ENCODE data around the gene SHH. TPM values are rescaled to one million over a fixed set of nuclear protein-coding genes. Genes with fewer than 3 reads are reported as not detected.
"Not testable (repeated sequence)": the region's sequence is repeated elsewhere in the genome, so short reads cannot be mapped to it uniquely, and the experiment has no call there.

Gene SHH
- total RNA-seq, 1 donor from 2014 or later, result 0.26 TPM

- Mint-ChIP-seq H3K4me1 (ENCODE audit: unreplicated experiment) (peaks cover 10% of the 10 kb centered on the region), H3K36me3 (ENCODE audit: low read depth, unreplicated experiment) (no peaks in the 10 kb centered on the region), H3K27ac (ENCODE audit: unreplicated experiment) (no peak overlapping the region), H3K4me3 (ENCODE audit: unreplicated experiment) (no peak overlapping the region), H3K9me3 (ENCODE audit: unreplicated experiment) (no peaks in the 10 kb centered on the region), H3K27me3 (ENCODE audit: unreplicated experiment) (peaks cover 17% of the 10 kb centered on the region)
- TF ChIP-seq CTCF (IDR thresholded peaks at IDR 0.05; ENCODE audit: unreplicated experiment), result no peak
- DNase-seq (ENCODE audit: low spot score), result no peak
These were observed 8.5 kb upstream of the SHH start for GRCh38 chr7:155820788-155821187.

- no peak for DNase-seq (ENCODE audit: low spot score)
- no peak for TF ChIP-seq CTCF (IDR thresholded peaks at IDR 0.05; ENCODE audit: unreplicated experiment)
- Mint-ChIP-seq H3K4me1 (ENCODE audit: unreplicated experiment) (peaks cover 10% of the 10 kb centered on the region), H3K27ac (ENCODE audit: unreplicated experiment) (no peak overlapping the region), H3K27me3 (ENCODE audit: unreplicated experiment) (peaks cover 23% of the 10 kb centered on the region), H3K36me3 (ENCODE audit: low read depth, unreplicated experiment) (no peaks in the 10 kb centered on the region), H3K9me3 (ENCODE audit: unreplicated experiment) (no peaks in the 10 kb centered on the region), H3K4me3 (ENCODE audit: unreplicated experiment) (no peak overlapping the region)
These were observed 8.0 kb upstream of the SHH start for GRCh38 chr7:155820246-155820645.

GRCh38 chr7:155819186-155819585 lies 6.9 kb upstream of the SHH start:
- peaks cover 5% of the 10 kb centered on the region for H3K4me1 Mint-ChIP-seq (ENCODE audit: unreplicated experiment)
- H3K9me3 Mint-ChIP-seq (ENCODE audit: unreplicated experiment), result no peaks in the 10 kb centered on the region
- peaks cover 24% of the 10 kb centered on the region for H3K27me3 Mint-ChIP-seq (ENCODE audit: unreplicated experiment)
- no peak overlapping the region for H3K4me3 Mint-ChIP-seq (ENCODE audit: unreplicated experiment)
- no peak for DNase-seq (ENCODE audit: low spot score)
- no peak for TF ChIP-seq CTCF (IDR thresholded peaks at IDR 0.05; ENCODE audit: unreplicated experiment)
- no peaks in the 10 kb centered on the region for H3K36me3 Mint-ChIP-seq (ENCODE audit: low read depth, unreplicated experiment)
- H3K27ac Mint-ChIP-seq (ENCODE audit: unreplicated experiment), result no peak overlapping the region

- H3K9me3 Mint-ChIP-seq (ENCODE audit: unreplicated experiment), result no peaks in the 10 kb centered on the region
- DNase-seq (ENCODE audit: low spot score), result no peak
- H3K4me3 Mint-ChIP-seq (ENCODE audit: unreplicated experiment), result no peak overlapping the region
- peaks cover 5% of the 10 kb centered on the region for H3K4me1 Mint-ChIP-seq (ENCODE audit: unreplicated experiment)
- no peaks in the 10 kb centered on the region for H3K36me3 Mint-ChIP-seq (ENCODE audit: low read depth, unreplicated experiment)
- no peak overlapping the region for H3K27ac Mint-ChIP-seq (ENCODE audit: unreplicated experiment)
- H3K27me3 Mint-ChIP-seq (ENCODE audit: unreplicated experiment), result peaks cover 27% of the 10 kb centered on the region
- no peak for TF ChIP-seq CTCF (IDR thresholded peaks at IDR 0.05; ENCODE audit: unreplicated experiment)
These were observed 6.5 kb upstream of the SHH start for GRCh38 chr7:155818820-155819168.

GRCh38 chr7:155818154-155818819 lies 6.0 kb upstream of the SHH start:
- no peaks in the 10 kb centered on the region for H3K9me3 Mint-ChIP-seq (ENCODE audit: unreplicated experiment)
- H3K27ac Mint-ChIP-seq (ENCODE audit: unreplicated experiment), result no peak overlapping the region

GRCh38 chr7:155817515-155817914 lies 5.3 kb upstream of the SHH start:
- not testable (repeated sequence) for H3K36me3 Mint-ChIP-seq (ENCODE audit: low read depth, unreplicated experiment); H3K4me3 Mint-ChIP-seq (ENCODE audit: unreplicated experiment); H3K4me1 Mint-ChIP-seq (ENCODE audit: unreplicated experiment); DNase-seq (ENCODE audit: low spot score); H3K9me3 Mint-ChIP-seq (ENCODE audit: unreplicated experiment); H3K27ac Mint-ChIP-seq (ENCODE audit: unreplicated experiment)
- peaks cover 27% of the 10 kb centered on the region for H3K27me3 Mint-ChIP-seq (ENCODE audit: unreplicated experiment)

More at GRCh38 chr7:155818154-155818819, 6.0 kb upstream of the SHH start:
- no peak for TF ChIP-seq CTCF (IDR thresholded peaks at IDR 0.05; ENCODE audit: unreplicated experiment)
- Mint-ChIP-seq H3K4me3 (ENCODE audit: unreplicated experiment) (peak overlapping the region; percentile 37), H3K36me3 (ENCODE audit: low read depth, unreplicated experiment) (no peaks in the 10 kb centered on the region), H3K27me3 (ENCODE audit: unreplicated experiment) (peaks cover 27% of the 10 kb centered on the region), H3K4me1 (ENCODE audit: unreplicated experiment) (peaks cover 5% of the 10 kb centered on the region)
- no peak for DNase-seq (ENCODE audit: low spot score)

Data from endothelial cell (in vitro differentiated cells).